Urinary bladder (tissue), 4 donors: ENCODE measurements around the gene NDUFB4. TPM values are rescaled to one million over a fixed set of nuclear protein-coding genes. Genes with fewer than 3 reads are reported as not detected.

Experiments used
- DNase-seq: peaks from one replicate; pipeline ENCODE4 v3.0.0-alpha.2; 2015; ENCODE audit errors: extremely low spot score
- H3K27ac ChIP-seq: one replicate; pipeline ENCODE4 v1.5.1; 2013; ENCODE audit warnings: low read depth, mild to moderate bottlenecking, moderate library complexity
- H3K36me3 ChIP-seq: one replicate; pipeline ENCODE4 v1.6.1; 2013; ENCODE audit warnings: mild to moderate bottlenecking, moderate library complexity; ENCODE audit not compliant: insufficient read depth
- H3K4me1 ChIP-seq: one replicate; pipeline ENCODE4 v1.6.1; 2013; ENCODE audit warnings: mild to moderate bottlenecking, moderate library complexity; ENCODE audit not compliant: insufficient read depth
- H3K4me3 ChIP-seq: one replicate; pipeline ENCODE4 v1.5.1; 2013; ENCODE audit warnings: low read depth, low read length
- WGBS: extraction: QIAGEN DNeasy Blood & Tissue Kit; methylation state at CpG from one replicate; pipeline ENCODE4 v1.1.7; 2013; 5-methylcytosine and 5-hydroxymethylcytosine counted together
- polyA plus RNA-seq: library from polyadenylated mRNA; stranded (reverse); fragments of 200-250 nt; gene quantifications from one replicate; pipeline ENCODE4 v1.2.3, GENCODE V29; 2013
- total RNA-seq: library from RNA; depleted of rRNA; stranded (reverse); fragments of >200 nt; gene quantifications from one replicate; pipeline ENCODE4 v1.2.3, GENCODE V29; 2014
- donor health status: healthy with polysubstance abuse.
- donor health status: healthy.

The NDUFB4 gene
- total and polyA plus RNA-seq, 2 donors: 58.1 to 242 TPM

- H3K4me3 ChIP-seq: no peak overlapping the region
- no peak for DNase-seq
- H3K36me3 ChIP-seq: no peaks in the 10 kb centered on the region
- H3K27ac ChIP-seq: no peak overlapping the region
- no peaks in the 10 kb centered on the region for H3K4me1 ChIP-seq
- WGBS: 80% methylated on average over 5 of the region's 5 CpGs
Measured at GRCh38 chr3:120563356-120564022, 32.6 kb upstream of the NDUFB4 start.

- no peak overlapping the region for H3K27ac ChIP-seq
- H3K36me3 ChIP-seq: no peaks in the 10 kb centered on the region
- H3K4me3 ChIP-seq: no peak overlapping the region
- 45% methylated on average over 4 of the region's 4 CpGs for WGBS
- H3K4me1 ChIP-seq: no peaks in the 10 kb centered on the region
- no peak for DNase-seq
Measured at GRCh38 chr3:120566243-120566975, 29.7 kb upstream of the NDUFB4 start.

- H3K4me3 ChIP-seq: no peak overlapping the region
Measured at GRCh38 chr3:120567370-120568201, 28.6 kb upstream of the NDUFB4 start.

DNA sequence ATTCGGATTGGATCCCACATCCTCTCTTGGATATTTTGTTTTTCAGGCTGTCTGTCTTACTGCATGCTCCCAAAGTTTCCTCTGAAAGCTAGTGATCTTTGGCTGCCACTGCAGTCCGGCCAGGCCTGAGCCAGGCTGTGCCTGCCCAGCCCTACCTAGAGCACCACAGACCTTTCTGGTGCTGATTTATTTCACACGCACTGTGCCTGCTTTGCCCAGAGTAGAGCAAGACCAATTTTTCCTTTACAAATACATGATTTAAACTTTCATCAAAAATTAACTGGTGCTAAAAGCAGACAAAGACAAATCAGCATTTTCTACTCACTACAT lies 28.0 kb upstream of the NDUFB4 start:
- Histone ChIP-seq H3K4me1 (no peaks in the 10 kb centered on the region), H3K36me3 (no peaks in the 10 kb centered on the region), H3K27ac (no peak overlapping the region), H3K4me3 (no peak overlapping the region)
- WGBS: 57% methylated on average over 3 of the region's 3 CpGs
- DNase-seq: no peak

More at GRCh38 chr3:120567370-120568201, 28.6 kb upstream of the NDUFB4 start:
- Histone ChIP-seq H3K27ac (no peak overlapping the region), H3K4me1 (no peaks in the 10 kb centered on the region), H3K36me3 (no peaks in the 10 kb centered on the region)
- no peak for DNase-seq
- WGBS: 30% methylated on average over 8 of the region's 8 CpGs

GRCh38 chr3:120568598-120568997 lies 27.5 kb upstream of the NDUFB4 start:
- H3K36me3 ChIP-seq: no peaks in the 10 kb centered on the region
- no peak overlapping the region for H3K27ac ChIP-seq
- 44% methylated on average over 3 of the region's 3 CpGs for WGBS
- DNase-seq: no peak
- no peak overlapping the region for H3K4me3 ChIP-seq
- no peaks in the 10 kb centered on the region for H3K4me1 ChIP-seq

DNA sequence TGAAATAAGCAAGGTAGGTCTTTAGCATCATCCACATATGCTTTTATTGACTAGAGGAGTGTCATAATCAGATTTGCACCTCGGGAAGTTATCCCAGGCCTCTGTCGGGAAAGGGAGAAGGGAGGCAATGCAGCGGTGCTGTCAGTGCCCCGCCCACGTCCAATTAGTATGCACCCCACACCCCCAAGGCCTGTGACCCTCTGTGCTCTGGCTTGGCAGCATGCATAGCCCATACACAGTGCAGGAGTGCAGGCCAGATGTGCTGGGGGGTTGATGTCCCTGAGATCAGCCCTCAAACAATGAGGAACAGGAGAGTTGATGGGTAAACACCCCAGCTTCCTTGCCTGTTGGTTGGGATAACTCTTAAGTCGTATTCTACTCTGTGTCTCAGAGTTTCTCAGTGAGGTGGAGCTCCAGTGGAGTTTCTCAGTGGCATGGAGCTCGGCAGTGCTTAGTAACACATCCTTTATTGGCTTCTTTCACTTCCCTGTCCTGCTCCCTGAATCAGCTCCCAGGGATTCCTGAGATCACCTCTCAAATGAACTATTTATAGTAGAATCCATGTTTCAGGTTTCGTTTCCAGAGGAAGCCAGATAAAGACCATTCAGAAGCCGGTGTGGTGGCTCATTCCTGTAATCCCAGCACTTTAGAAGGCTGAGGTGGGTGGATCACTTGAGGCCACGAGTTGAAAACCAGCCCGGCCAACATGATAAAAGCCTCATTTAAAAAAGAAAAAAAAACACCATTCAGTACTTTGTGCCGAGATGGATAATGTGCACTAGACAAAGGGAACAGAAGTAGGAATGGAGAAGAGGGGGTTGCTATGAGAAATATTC lies 26.7 kb upstream of the NDUFB4 start:
- no peaks in the 10 kb centered on the region for H3K36me3 ChIP-seq
- no peak for DNase-seq
- H3K4me3 ChIP-seq: no peak overlapping the region
- no peak overlapping the region for H3K27ac ChIP-seq
- WGBS: 56% methylated on average over 12 of the region's 12 CpGs
- no peaks in the 10 kb centered on the region for H3K4me1 ChIP-seq

- Histone ChIP-seq H3K36me3 (no peaks in the 10 kb centered on the region), H3K27ac (no peak overlapping the region), H3K4me1 (no peaks in the 10 kb centered on the region), H3K4me3 (no peak overlapping the region)
- WGBS: 77% methylated on average over 2 of the region's 2 CpGs
- DNase-seq: no peak
Measured at GRCh38 chr3:120572027-120572426, 24.1 kb upstream of the NDUFB4 start.

GRCh38 chr3:120587332-120587975 lies 8.7 kb upstream of the NDUFB4 start:
- Histone ChIP-seq H3K27ac (no peak overlapping the region), H3K36me3 (no peaks in the 10 kb centered on the region), H3K4me1 (no peaks in the 10 kb centered on the region), H3K4me3 (no peak overlapping the region)
- WGBS: 72% methylated on average over 3 of the region's 3 CpGs
- no peak for DNase-seq

- no peak for DNase-seq
- Histone ChIP-seq H3K36me3 (no peaks in the 10 kb centered on the region), H3K4me1 (no peaks in the 10 kb centered on the region), H3K4me3 (peak overlapping the region; percentile 80), H3K27ac (no peak overlapping the region)
- 4% methylated on average over 4 of the region's 4 CpGs for WGBS
Measured at GRCh38 chr3:120595788-120596115, 384 bp upstream of the NDUFB4 start.

GRCh38 chr3:120596853-120597223 lies 702 bp downstream of the NDUFB4 start:
- Histone ChIP-seq H3K4me3 (peak overlapping the region; percentile 80), H3K36me3 (peaks cover 5% of the 10 kb centered on the region), H3K4me1 (no peaks in the 10 kb centered on the region), H3K27ac (peak overlapping the region; percentile 80)
- no peak for DNase-seq
- WGBS: 24% methylated on average over 3 of the region's 3 CpGs

GRCh38 chr3:120597445-120598049 lies 1.4 kb downstream of the NDUFB4 start:
- Histone ChIP-seq H3K27ac (no peak overlapping the region), H3K36me3 (peaks cover 5% of the 10 kb centered on the region), H3K4me3 (peak overlapping the region; percentile 44), H3K4me1 (no peaks in the 10 kb centered on the region)
- no peak for DNase-seq
- 29% methylated on average over 1 of the region's 1 CpG for WGBS

DNA sequence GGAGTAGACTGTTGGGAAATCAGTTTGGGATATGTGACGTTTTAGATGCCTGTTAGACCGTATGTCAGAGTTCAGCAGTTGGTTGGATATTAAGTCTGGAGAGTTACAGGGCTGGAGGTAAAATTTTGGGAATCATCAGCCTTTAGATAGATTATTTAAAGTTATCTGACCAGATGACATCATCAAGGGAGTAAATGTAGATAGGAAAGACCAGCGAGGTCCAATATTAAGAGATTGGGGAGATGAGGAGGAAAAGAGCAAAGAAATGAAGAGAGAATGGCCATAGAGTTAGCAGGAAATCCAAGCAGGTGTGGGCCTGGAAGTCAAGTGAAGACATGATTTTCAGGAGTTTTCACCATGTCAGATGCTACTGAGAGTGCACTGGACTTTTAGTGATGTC lies 3.1 kb downstream of the NDUFB4 start:
- Histone ChIP-seq H3K27ac (no peak overlapping the region), H3K36me3 (peaks cover 5% of the 10 kb centered on the region), H3K4me3 (no peak overlapping the region), H3K4me1 (no peaks in the 10 kb centered on the region)
- 77% methylated on average over 3 of the region's 3 CpGs for WGBS
- DNase-seq: no peak

DNA sequence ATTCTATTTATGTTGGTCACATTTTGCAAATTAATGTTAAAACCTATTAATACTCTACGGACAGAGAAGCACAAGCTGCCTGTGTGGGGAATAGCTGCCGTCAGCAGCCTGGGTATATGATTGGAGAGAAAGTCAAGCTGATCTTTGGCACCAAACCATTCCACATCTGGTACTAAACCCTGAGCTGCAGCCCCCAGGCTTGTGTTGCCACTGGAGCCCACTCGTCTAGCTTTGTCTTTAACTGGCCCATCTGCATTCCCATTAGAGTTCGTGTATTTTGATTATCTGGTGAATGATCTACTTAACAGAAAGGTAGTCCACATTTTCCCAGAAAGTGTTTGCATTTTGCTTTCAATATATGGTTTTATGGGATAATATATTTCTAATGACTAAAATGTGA lies 5.4 kb downstream of the NDUFB4 start:
- 42% methylated on average over 4 of the region's 4 CpGs for WGBS
- Histone ChIP-seq H3K4me3 (no peak overlapping the region), H3K4me1 (no peaks in the 10 kb centered on the region), H3K36me3 (peaks cover 5% of the 10 kb centered on the region), H3K27ac (no peak overlapping the region)
- no peak for DNase-seq
